ENCODE measurements around the gene RAET1L.

Gene RAET1L

GRCh38 chr6:150046943-150047342 lies 21.6 kb upstream of the RAET1L start:
- H3K27me3 ChIP-seq (ENCODE audit: control insufficient read depth in 2 of 2, insufficient read depth in 2 of 2, low read length in 2 of 2): peaks cover 5 to 9% of the 10 kb centered on the region in 2 donors
- no peaks in the 10 kb centered on the region for H3K36me3 ChIP-seq (ENCODE audit: control insufficient read depth in 2 of 2, insufficient read depth in 2 of 2, low read length in 2 of 2)
- H3K9ac ChIP-seq (ENCODE audit: low read depth in 1 of 2, low read length in 2 of 2): no peak overlapping the region
- H3K4me3 ChIP-seq (ENCODE audit: low read length in 2 of 2): no peak overlapping the region
- no peaks in the 10 kb centered on the region for H3K9me3 ChIP-seq (ENCODE audit: control insufficient read depth in 2 of 2, low read length in 2 of 2)
- H3K4me1 ChIP-seq (ENCODE audit: control insufficient read depth in 2 of 2, insufficient read depth in 2 of 2, low read length in 2 of 2): no peaks in the 10 kb centered on the region
- H3K27ac ChIP-seq (ENCODE audit: low read depth in 2 of 2, low read length in 2 of 2): no peak overlapping the region

GRCh38 chr6:150044621-150045145 lies 19.4 kb upstream of the RAET1L start:
- Histone ChIP-seq H3K4me3 (ENCODE audit: low read length in 2 of 2) (no peak overlapping the region), H3K27ac (ENCODE audit: low read depth in 2 of 2, low read length in 2 of 2) (no peak overlapping the region), H3K4me1 (ENCODE audit: control insufficient read depth in 2 of 2, insufficient read depth in 2 of 2, low read length in 2 of 2) (no peaks in the 10 kb centered on the region), H3K9ac (ENCODE audit: low read depth in 1 of 2, low read length in 2 of 2) (no peak overlapping the region), H3K9me3 (ENCODE audit: control insufficient read depth in 2 of 2, low read length in 2 of 2) (no peaks in the 10 kb centered on the region), H3K27me3 (ENCODE audit: control insufficient read depth in 2 of 2, insufficient read depth in 2 of 2, low read length in 2 of 2) (peaks cover 11 to 15% of the 10 kb centered on the region in 2 donors), H3K36me3 (ENCODE audit: control insufficient read depth in 2 of 2, insufficient read depth in 2 of 2, low read length in 2 of 2) (no peaks in the 10 kb centered on the region)

GRCh38 chr6:150043501-150044412 lies 18.4 kb upstream of the RAET1L start:
- peaks cover 19 to 22% of the 10 kb centered on the region in 2 donors for H3K27me3 ChIP-seq (ENCODE audit: control insufficient read depth in 2 of 2, insufficient read depth in 2 of 2, low read length in 2 of 2)
- no peaks in the 10 kb centered on the region for H3K4me1 ChIP-seq (ENCODE audit: control insufficient read depth in 2 of 2, insufficient read depth in 2 of 2, low read length in 2 of 2)
- H3K27ac ChIP-seq (ENCODE audit: low read depth in 2 of 2, low read length in 2 of 2): no peak overlapping the region
- H3K9me3 ChIP-seq (ENCODE audit: control insufficient read depth in 2 of 2, low read length in 2 of 2): no peaks in the 10 kb centered on the region
- no peak overlapping the region for H3K4me3 ChIP-seq (ENCODE audit: low read length in 2 of 2)
- H3K36me3 ChIP-seq (ENCODE audit: control insufficient read depth in 2 of 2, insufficient read depth in 2 of 2, low read length in 2 of 2): no peaks in the 10 kb centered on the region
- H3K9ac ChIP-seq (ENCODE audit: low read depth in 1 of 2, low read length in 2 of 2): no peak overlapping the region

GRCh38 chr6:150043096-150043495 lies 17.8 kb upstream of the RAET1L start:
- Histone ChIP-seq H3K4me3 (ENCODE audit: low read length in 2 of 2) (no peak overlapping the region), H3K4me1 (ENCODE audit: control insufficient read depth in 2 of 2, insufficient read depth in 2 of 2, low read length in 2 of 2) (no peaks in the 10 kb centered on the region), H3K9ac (ENCODE audit: low read depth in 1 of 2, low read length in 2 of 2) (no peak overlapping the region), H3K27ac (ENCODE audit: low read depth in 2 of 2, low read length in 2 of 2) (no peak overlapping the region), H3K9me3 (ENCODE audit: control insufficient read depth in 2 of 2, low read length in 2 of 2) (no peaks in the 10 kb centered on the region), H3K36me3 (ENCODE audit: control insufficient read depth in 2 of 2, insufficient read depth in 2 of 2, low read length in 2 of 2) (no peaks in the 10 kb centered on the region), H3K27me3 (ENCODE audit: control insufficient read depth in 2 of 2, insufficient read depth in 2 of 2, low read length in 2 of 2) (peaks cover 26 to 28% of the 10 kb centered on the region in 2 donors)

GRCh38 chr6:150038202-150039062 lies 13.1 kb upstream of the RAET1L start:
- H3K9me3 ChIP-seq (ENCODE audit: control insufficient read depth in 2 of 2, low read length in 2 of 2): no peaks in the 10 kb centered on the region
- H3K27ac ChIP-seq (ENCODE audit: low read depth in 2 of 2, low read length in 2 of 2): no peak overlapping the region
- H3K27me3 ChIP-seq (ENCODE audit: control insufficient read depth in 2 of 2, insufficient read depth in 2 of 2, low read length in 2 of 2): peaks cover 52 to 56% of the 10 kb centered on the region in 2 donors
- H3K4me1 ChIP-seq (ENCODE audit: control insufficient read depth in 2 of 2, insufficient read depth in 2 of 2, low read length in 2 of 2): peaks cover 2 to 3% of the 10 kb centered on the region in 2 donors
- no peaks in the 10 kb centered on the region for H3K36me3 ChIP-seq (ENCODE audit: control insufficient read depth in 2 of 2, insufficient read depth in 2 of 2, low read length in 2 of 2)
- H3K4me3 ChIP-seq (ENCODE audit: low read length in 2 of 2): peak overlapping the region in 1 of 2 donors; percentile 1
- H3K9ac ChIP-seq (ENCODE audit: low read depth in 1 of 2, low read length in 2 of 2): no peak overlapping the region

- Histone ChIP-seq H3K27me3 (ENCODE audit: control insufficient read depth in 2 of 2, insufficient read depth in 2 of 2, low read length in 2 of 2) (peaks cover 59 to 64% of the 10 kb centered on the region in 2 donors), H3K27ac (ENCODE audit: low read depth in 2 of 2, low read length in 2 of 2) (no peak overlapping the region), H3K9ac (ENCODE audit: low read depth in 1 of 2, low read length in 2 of 2) (no peak overlapping the region), H3K4me3 (ENCODE audit: low read length in 2 of 2) (peak overlapping the region in 1 of 2 donors; percentile 39), H3K36me3 (ENCODE audit: control insufficient read depth in 2 of 2, insufficient read depth in 2 of 2, low read length in 2 of 2) (no peaks in the 10 kb centered on the region), H3K9me3 (ENCODE audit: control insufficient read depth in 2 of 2, low read length in 2 of 2) (no peaks in the 10 kb centered on the region), H3K4me1 (ENCODE audit: control insufficient read depth in 2 of 2, insufficient read depth in 2 of 2, low read length in 2 of 2) (peaks cover 2 to 3% of the 10 kb centered on the region in 2 donors)
Observed at GRCh38 chr6:150037526-150038201, 12.3 kb upstream of the RAET1L start.

GRCh38 chr6:150036081-150036480 lies 10.7 kb upstream of the RAET1L start:
- H3K4me3 ChIP-seq (ENCODE audit: low read length in 2 of 2): no peak overlapping the region
- peaks cover 2 to 3% of the 10 kb centered on the region in 2 donors for H3K4me1 ChIP-seq (ENCODE audit: control insufficient read depth in 2 of 2, insufficient read depth in 2 of 2, low read length in 2 of 2)
- no peak overlapping the region for H3K9ac ChIP-seq (ENCODE audit: low read depth in 1 of 2, low read length in 2 of 2)
- H3K9me3 ChIP-seq (ENCODE audit: control insufficient read depth in 2 of 2, low read length in 2 of 2): no peaks in the 10 kb centered on the region
- peaks cover 55 to 60% of the 10 kb centered on the region in 2 donors for H3K27me3 ChIP-seq (ENCODE audit: control insufficient read depth in 2 of 2, insufficient read depth in 2 of 2, low read length in 2 of 2)
- no peak overlapping the region for H3K27ac ChIP-seq (ENCODE audit: low read depth in 2 of 2, low read length in 2 of 2)
- no peaks in the 10 kb centered on the region for H3K36me3 ChIP-seq (ENCODE audit: control insufficient read depth in 2 of 2, insufficient read depth in 2 of 2, low read length in 2 of 2)

- no peak overlapping the region for H3K4me3 ChIP-seq (ENCODE audit: low read length in 2 of 2)
- H3K9me3 ChIP-seq (ENCODE audit: control insufficient read depth in 2 of 2, low read length in 2 of 2): no peaks in the 10 kb centered on the region
- H3K4me1 ChIP-seq (ENCODE audit: control insufficient read depth in 2 of 2, insufficient read depth in 2 of 2, low read length in 2 of 2): peaks cover 2 to 3% of the 10 kb centered on the region in 2 donors
- H3K9ac ChIP-seq (ENCODE audit: low read depth in 1 of 2, low read length in 2 of 2): no peak overlapping the region
- H3K27ac ChIP-seq (ENCODE audit: low read depth in 2 of 2, low read length in 2 of 2): no peak overlapping the region
- peaks cover 40 to 45% of the 10 kb centered on the region in 2 donors for H3K27me3 ChIP-seq (ENCODE audit: control insufficient read depth in 2 of 2, insufficient read depth in 2 of 2, low read length in 2 of 2)
- H3K36me3 ChIP-seq (ENCODE audit: control insufficient read depth in 2 of 2, insufficient read depth in 2 of 2, low read length in 2 of 2): no peaks in the 10 kb centered on the region
Observed at GRCh38 chr6:150033207-150033771, 8.0 kb upstream of the RAET1L start.

- peaks cover under 1% of the 10 kb centered on the region in 2 donors for H3K4me1 ChIP-seq (ENCODE audit: control insufficient read depth in 2 of 2, insufficient read depth in 2 of 2, low read length in 2 of 2)
- H3K27ac ChIP-seq (ENCODE audit: low read depth in 2 of 2, low read length in 2 of 2): no peak overlapping the region
- H3K27me3 ChIP-seq (ENCODE audit: control insufficient read depth in 2 of 2, insufficient read depth in 2 of 2, low read length in 2 of 2): peaks cover 34 to 40% of the 10 kb centered on the region in 2 donors
- H3K4me3 ChIP-seq (ENCODE audit: low read length in 2 of 2): no peak overlapping the region
- H3K9ac ChIP-seq (ENCODE audit: low read depth in 1 of 2, low read length in 2 of 2): no peak overlapping the region
- H3K9me3 ChIP-seq (ENCODE audit: control insufficient read depth in 2 of 2, low read length in 2 of 2): no peaks in the 10 kb centered on the region
- no peaks in the 10 kb centered on the region for H3K36me3 ChIP-seq (ENCODE audit: control insufficient read depth in 2 of 2, insufficient read depth in 2 of 2, low read length in 2 of 2)
Observed at GRCh38 chr6:150032598-150032997, 7.3 kb upstream of the RAET1L start.

Data from mucosa of rectum (tissue), 2 donors.